ENCODE measurements around the gene FAAP24.

DNA sequence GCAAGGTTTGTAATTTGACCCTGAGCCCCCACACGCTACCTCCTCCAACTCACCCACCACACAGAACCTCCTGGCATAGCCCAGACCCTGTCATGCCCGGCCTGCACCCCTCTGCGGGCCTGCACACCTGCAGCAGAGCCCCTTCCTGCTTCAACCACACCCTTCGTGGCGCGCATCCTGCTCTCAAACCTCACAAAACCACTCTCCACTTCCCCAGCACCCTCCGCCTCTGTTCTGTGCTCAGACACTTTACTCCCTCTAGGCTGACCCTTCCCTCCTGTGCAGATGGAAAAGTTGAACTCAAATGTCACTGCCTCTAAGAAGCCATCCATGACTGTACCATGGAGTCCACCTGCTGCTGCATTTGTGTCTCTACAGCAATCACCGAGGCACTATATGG, 28.5 kb downstream of the FAAP24 start:
- TF ChIP-seq EZH2phosphoT487 (IDR thresholded peaks at IDR 0.05; ENCODE audit: borderline replicate concordance, low read length) (no peak), CTCF (IDR thresholded peaks at IDR 0.05; ENCODE audit: low read depth, low read length, poor library complexity, severe bottlenecking) (no peak)
